ENCODE data around the gene CLDN19.
"Not testable (repeated sequence)": the region's sequence is repeated elsewhere in the genome, so short reads cannot be mapped to it uniquely, and the experiment has no call there.

Gene CLDN19

DNA sequence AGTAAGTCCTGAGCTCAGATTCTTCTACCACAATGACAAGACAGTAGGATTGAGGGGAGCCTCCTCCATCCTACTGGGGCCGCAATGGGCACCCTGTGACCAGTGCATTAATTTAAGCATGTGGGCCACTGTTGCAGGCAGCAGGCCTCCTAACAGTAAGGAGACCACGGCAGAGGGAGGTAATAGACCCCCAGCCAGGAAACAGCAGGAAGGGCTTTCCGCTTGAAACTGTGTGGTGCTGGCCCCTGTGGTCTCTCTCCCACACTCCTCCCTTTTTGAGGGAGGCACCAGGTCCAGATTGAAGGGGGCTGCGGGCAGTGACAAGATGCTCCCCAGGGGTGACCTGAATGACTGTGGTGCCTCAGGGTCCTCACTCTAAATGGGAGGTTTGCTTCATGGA lies 1.7 kb upstream of the CLDN19 start:
- in situ Hi-C loops (cut with MboI; ENCODE audit: low sequenced_read_pairs), result loop anchor here (10.0 kb wide), 1 partner anchor 227 kb away; no protein-coding TSS in a partner anchor

DNA sequence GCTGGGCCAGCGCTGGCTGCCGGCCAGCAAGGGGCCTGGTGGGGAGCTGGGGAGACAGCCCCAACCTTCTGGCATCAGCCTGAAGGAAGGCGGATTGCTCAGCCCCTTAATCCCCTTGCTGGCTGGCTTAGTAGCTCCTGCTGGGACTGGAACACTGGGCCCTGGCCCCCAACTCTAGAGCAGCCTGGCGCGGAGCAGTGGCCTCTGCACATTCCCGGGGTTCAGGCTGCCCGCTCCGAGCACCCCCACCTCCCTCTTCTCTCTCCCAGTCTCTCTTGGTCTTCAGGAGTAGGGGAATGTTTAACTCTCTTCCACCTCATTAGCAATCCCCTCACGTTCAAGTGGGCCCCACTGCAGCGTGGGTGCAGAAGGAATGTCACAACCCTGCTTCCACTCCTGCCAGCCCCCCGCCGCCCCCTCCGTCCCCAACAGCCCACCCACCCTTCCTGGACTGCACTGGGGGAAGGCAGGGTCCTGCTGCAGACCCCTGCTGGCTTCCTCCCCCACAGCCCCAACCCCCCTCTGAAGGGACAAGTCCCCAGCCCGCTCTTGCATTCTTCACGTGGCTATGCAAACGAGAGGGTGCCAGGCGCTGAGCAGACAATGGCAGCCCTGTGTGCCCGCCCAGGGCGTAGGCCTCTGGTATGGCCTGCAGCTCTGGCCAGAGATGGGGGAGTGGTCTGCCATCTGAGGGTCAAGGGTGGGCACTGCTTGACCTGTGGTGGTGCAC lies 980 bp upstream of the CLDN19 start:
- in situ Hi-C loops (cut with MboI; ENCODE audit: low sequenced_read_pairs), result loop anchor here (10.0 kb wide), 1 partner anchor 226 kb away; no protein-coding TSS in a partner anchor

DNA sequence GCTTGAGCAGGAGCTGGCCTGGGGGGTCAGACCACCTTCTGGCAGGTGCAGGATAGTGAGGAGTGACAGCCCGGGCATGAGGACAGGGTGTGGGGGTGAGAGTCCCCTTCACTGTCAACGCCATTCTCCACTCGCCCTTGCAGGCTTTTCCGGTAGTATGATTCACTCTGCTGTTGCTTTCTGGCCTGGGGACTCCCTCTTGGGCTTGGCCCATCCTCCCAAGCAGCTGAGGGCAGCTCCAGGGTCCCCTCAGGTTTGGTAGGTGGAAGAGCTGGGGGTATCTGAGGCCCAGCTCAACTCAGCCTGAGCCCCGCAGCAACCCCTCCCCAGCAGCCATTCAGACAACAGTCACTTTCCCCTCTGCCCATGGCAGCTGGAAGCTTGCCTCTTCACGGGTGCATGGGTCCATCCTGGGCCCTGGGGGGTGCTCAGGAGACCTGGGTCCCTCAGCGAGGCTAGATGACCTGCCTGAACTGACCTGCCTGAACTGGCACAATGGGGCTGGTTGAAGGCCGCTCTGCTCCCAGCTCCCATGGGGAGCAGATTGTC lies 1.3 kb downstream of the CLDN19 start:
- in situ Hi-C loops (cut with MboI; ENCODE audit: low sequenced_read_pairs), result no loop called here

DNA sequence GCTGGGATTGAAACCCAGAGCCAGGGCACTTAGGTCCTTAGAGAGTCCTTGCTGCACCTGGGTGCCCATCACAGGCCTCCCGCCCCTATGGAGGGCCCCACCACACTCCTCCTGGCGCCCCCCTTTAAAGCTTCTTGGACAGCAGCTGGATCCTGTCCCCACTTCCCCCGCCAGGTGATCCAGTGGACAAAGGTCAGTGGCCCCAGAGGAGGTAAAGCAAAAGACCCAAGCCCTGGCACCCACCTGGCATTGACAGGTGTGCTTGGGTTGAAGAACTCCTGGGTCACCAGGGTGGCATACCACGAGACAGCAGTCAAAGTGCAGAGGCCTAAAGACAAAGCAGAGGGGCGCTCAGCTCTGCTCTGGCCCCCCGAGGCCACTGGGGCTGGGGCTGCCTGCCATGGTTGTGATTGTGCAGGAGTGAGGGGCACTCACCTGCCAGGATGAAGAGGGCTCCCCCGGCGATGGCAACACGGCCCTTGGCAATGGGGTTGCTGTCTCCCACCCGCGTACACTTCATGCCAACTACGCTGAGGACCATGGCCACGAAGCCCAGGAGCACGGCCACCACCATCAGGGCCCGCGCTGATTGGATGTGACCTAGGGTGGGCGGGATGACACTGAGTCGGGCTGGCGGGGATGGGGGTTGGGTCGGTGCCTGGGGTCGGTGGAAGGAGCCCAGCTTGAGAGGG lies 1.9 kb downstream of the CLDN19 start:
- in situ Hi-C loops (cut with MboI; ENCODE audit: low sequenced_read_pairs), result no loop called here

DNA sequence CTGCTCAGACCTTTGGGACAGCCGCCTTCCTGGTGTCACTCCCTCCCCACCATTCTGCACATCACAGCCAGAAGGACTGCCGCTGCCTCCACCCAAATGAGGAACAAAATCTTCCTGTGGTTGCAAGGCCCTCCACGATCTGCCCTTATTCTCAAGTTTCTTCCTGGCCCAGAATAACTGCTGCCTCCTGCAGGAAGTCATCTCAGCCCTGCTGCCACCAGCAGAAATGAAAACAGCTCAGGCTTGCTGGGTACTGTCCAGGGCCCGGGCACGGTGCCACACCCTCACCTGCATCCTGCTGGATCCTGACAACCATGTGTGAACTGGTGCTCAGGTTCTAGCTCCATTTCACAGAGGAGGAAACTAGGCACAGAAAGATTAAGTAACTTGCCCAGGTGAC lies 2.8 kb downstream of the CLDN19 start:
- in situ Hi-C loops (cut with MboI; ENCODE audit: low sequenced_read_pairs), result no loop called here

DNA sequence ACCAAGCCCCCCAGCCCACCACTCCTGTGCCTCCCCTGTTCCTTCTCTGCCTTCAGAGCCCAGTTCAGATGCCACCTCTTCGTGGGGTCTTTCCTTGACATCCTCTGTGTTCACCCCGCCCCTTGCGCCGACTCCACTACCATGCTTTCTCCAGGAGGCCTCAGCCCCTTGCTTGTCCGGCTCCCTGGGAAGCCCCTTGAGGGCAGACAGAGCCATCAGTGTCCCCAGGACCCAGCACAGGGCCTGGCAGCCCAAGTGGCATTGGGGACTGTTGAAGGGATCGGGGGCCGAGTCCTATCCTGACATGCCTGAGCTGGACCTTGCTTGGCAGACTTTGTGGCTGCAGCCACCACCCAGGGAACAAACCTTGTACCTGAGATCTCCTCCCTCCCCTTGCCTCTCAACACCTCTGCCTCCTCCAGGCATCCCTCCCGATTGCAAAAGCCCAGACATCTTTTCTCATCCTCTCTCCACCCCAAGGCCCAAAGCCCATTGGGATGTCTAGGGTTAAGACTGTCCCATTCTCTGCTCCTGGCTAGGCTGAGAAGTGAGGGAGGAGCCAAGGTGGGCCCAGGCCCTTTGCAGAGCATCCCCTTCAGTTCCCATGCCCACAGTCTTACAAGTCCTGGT lies 3.4 kb downstream of the CLDN19 start:
- in situ Hi-C loops (cut with MboI; ENCODE audit: low sequenced_read_pairs), result no loop called here

DNA sequence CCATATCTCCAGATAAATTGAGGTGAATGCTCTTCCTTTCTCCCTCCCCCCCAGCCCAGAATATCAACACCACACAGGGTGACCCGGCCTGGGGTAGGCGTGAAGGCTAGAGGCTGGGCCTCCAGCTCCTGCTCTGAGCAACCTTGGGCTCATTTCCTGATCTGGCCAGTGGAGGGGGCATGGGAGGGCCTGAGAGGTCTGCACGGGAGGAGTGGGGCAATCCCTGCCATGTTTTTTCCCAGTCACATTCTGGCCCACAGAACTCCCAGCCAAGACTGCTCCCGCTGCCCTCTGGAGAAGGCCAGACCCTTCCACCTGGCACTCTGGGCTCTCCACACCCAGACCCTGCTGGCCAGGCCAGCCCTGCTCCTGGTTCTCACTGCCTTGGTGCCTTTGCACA lies 3.9 kb downstream of the CLDN19 start:
- in situ Hi-C loops (cut with MboI; ENCODE audit: low sequenced_read_pairs), result no loop called here

DNA sequence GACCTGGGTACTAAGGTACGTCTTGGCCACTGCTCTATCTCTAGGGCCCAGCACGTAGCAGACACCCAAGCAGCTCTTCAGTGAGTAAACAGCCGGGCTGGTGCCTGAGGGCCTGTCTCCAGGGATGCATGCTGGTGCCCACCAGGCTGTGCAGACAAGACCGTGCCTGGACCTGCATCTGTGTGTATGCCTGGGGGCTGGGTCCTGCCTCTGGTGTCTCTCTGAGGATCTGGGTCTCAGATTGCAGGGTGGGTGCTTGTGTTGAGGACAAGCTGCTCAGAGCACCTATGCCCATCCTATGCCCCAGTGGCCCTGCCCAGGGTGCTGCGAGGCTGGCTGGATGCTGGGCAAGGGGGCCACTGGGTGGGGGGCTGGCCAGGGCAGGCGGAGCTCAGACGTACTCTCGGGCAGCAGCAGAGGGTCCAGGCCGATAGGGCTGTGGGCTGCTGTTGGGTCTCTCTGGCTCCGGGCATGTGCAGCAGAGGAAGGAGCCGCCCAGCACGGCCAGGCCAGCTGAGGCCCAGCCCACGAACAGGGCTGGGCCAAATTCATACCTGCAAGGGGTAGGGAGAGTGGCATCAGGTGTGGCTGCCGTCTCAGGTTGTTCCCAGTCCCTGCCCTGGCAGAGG lies 4.4 kb downstream of the CLDN19 start:
- in situ Hi-C loops (cut with MboI; ENCODE audit: low sequenced_read_pairs), result no loop called here

DNA sequence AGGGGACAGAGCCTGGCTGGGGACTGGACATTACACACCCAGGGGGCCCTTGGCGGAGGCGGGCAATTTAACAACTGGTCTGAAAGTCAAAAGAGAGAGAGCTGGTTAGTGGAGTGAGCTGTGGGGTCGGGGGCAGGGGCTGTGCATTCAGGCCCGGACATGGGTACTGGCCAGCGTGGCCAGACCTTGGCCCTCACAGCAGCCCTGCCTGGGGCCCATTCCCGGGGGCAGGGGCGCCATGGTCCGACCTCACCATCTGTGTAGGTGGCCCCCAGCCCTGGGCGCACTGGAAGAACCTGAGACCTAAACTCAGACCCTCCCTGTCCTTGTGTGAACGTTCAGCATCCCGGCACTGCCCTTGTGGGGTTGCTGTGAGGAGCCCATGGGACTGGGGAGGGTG lies 5.0 kb downstream of the CLDN19 start:
- in situ Hi-C loops (cut with MboI; ENCODE audit: low sequenced_read_pairs), result no loop called here

DNA sequence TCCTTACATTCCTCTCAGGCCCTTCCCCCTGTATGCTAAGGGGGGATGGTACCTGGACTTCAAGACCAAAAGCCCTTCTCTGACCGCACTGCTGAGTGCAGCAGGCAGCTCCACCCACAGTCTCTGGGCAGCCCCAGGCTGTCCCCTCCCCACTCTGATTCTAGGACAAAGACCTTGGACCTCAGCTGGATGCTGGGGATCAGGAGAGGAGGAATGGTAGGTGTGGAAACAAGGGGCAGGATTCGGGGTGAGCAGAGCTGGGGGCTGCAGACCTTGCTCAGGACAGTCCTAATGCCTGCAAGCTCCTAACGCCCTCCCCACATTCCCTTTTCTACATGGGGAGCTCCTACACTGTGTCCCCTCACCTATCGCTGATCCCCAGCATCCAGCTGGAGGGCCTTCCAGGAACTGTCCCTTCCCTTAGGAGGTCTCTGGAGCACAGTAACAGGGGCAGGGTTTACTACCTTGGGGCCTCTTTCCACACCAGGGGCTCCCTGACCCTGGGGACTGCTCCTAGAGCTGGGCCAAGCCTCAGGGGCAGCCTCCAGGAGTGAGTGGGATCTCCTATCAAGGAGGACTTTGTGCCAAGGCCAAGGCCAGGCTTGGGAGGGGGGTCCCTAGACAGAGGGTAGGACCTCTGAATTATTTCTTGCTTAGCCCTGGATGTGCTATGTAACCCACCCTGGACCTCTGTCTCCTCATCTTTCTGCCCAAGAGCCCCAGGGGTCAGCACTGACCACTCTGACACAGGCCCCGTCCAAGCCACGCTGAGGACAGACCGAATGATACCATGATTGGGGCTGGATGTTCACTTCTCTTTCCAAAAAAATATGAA lies 5.6 kb downstream of the CLDN19 start:
- in situ Hi-C loops (cut with MboI; ENCODE audit: low sequenced_read_pairs), result no loop called here

DNA sequence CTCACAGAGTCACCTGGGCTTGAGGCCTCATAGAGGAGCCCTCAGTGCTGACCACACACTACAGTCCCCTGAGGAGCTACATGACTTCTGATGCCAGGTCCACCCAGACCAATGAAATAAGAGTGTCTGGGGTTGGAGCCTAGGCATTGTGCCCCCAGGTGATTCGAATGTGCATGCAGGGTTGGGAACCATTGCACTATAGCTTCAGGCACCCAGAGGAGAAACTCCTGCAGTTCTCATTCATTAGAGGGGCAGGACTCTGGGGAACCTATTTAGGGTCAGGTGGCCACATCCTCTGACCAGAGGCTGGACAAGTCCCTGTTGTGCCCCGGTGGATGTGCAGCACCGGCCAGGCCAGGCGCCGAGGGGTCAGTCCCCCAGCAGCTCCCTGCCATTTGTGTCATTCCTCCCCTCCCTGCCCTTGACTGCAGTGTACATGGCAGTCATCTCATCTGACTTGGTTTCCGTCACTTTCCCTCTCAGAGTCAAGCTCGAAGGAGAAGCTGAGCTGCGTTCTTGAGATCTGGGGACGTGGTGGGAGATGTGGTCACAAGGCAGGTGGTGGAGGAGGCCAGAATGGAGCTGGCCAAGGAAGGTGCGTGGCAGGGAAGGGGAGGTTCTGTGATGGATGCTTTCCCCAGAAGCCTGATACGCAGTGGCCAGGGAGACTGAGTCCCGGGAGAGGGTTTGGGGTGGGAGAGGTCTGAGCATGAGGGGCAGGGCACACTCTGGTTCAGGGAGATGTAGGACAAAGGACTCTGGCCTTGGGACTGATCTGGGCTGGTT lies 6.4 kb downstream of the CLDN19 start:
- in situ Hi-C loops (cut with MboI; ENCODE audit: low sequenced_read_pairs), result no loop called here

DNA sequence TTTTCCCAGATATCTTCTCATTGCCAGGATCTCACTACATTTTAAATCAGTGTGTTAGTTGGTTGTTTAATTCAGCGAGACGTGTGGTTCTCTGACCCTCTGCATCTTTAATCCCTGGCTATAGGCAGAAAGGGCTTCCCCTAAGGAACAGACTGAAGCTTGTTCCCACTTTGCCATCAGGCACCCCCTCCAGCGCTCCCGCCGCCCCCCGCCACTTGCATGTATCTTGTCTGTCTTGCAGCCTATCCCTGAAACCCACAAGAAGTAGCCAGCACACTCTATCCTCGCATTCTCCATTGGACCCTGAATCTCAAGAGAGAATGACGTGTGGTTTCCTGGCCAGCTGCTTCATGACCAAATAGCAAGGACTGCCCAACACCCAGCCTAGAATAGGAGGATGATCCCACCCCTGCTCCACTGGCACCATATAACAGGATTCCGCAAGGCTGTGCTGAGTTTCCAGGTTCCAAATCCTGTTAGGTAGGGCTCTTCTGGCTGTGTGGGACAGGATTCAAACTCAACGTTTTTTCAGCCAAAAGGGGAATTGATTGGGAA lies 7.8 kb downstream of the CLDN19 start:
- in situ Hi-C loops (cut with MboI; ENCODE audit: low sequenced_read_pairs), result no loop called here

DNA sequence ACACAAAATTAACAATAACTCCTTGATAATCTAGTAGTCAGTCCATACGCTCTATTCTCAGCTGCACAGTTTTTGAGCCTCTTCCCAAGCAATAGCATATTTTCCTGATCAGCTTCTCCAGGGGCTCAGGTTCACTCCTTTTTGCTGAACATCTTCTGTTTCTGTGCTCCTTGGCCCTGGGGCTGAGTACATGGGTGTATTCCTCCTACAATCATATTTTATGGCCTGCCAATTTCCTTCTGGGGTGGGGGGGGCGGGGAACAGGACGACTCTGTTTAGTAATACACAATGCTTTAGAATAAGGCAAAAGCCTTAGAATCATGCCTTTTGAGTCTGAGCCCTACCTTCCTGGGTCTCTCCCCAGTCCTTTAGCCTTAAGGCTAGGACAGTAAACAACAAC lies 8.5 kb downstream of the CLDN19 start:
- in situ Hi-C loops (cut with MboI; ENCODE audit: low sequenced_read_pairs), result no loop called here

DNA sequence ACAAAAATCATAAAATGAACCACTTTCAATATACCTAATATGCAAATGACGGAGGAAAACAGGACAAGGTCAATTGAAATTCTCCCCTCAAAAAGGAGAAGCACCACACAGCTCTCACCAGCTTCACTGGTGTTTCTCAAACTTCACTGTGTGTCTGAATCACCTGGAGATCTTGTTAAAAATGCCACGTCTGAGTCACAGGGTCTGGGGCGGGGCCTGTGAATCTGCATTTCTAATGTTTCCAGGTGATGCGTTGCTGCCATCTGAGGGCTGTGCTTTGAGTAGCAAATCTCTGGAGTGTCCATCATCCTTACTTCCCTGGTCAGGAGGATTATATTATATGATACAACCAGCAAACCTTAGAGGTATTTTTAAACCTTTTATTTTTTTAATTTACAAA lies 9.0 kb downstream of the CLDN19 start:
- in situ Hi-C loops (cut with MboI; ENCODE audit: low sequenced_read_pairs), result no loop called here

DNA sequence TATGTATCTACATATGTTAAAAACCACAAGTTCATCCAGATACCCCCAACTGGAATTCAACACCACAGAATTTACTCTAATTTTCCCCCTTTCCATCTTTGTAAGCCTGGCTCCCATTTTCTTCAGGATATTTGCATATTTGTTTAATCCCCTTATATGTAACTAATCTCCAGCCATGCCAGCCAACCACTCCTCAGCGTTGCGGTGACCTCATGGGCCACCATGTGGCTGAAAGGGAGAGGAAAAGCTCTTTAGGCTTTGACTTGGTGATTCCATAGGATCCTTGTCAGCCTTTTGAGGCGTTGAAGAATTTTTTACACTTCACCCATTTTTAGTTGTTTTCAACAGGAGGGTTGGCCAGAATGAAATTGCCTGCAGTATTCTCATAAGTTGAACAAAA lies 10.0 kb downstream of the CLDN19 start:
- in situ Hi-C loops (cut with MboI; ENCODE audit: low sequenced_read_pairs), result no loop called here

DNA sequence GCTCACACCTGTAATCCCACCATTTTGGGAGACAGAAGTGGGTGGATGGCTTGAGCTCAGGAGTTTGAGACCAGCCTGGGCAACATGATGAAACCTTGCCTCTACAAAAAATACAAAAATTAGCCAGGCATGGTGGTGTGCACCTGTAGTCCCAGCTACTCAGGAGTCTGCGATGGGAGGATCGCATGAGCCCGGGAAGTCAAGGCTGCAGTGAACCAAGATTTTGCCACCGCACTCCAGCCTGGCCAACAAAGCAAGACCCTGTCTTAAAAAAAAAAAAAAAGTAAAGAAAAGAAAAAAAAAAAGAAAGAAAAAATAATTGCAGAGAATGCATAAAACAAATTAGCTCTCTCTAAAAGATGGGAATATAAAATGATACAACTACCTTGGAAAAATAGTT lies 14.2 kb downstream of the CLDN19 start:
- in situ Hi-C loops (cut with MboI; ENCODE audit: low sequenced_read_pairs), result not testable (repeated sequence)

DNA sequence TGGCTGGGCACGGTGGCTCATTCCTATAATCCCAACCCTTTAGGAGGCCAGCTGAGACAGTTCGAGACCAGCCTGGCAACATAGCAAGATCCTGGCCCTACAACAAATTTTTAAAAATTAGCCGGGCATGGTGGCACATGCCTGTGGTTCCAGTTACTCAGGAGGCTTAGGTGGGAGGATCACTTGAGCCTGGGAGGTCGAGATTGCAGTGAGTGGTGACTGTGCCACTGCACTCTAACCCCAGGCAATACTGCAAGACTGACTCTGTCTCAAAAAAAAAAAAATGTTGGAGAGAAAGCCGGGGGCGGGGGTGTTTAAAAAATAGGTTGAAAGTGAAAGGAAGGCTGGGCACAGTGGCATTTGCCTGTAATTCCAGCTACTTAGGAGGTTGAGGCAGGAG lies 16.5 kb downstream of the CLDN19 start:
- in situ Hi-C loops (cut with MboI; ENCODE audit: low sequenced_read_pairs), result no loop called here

DNA sequence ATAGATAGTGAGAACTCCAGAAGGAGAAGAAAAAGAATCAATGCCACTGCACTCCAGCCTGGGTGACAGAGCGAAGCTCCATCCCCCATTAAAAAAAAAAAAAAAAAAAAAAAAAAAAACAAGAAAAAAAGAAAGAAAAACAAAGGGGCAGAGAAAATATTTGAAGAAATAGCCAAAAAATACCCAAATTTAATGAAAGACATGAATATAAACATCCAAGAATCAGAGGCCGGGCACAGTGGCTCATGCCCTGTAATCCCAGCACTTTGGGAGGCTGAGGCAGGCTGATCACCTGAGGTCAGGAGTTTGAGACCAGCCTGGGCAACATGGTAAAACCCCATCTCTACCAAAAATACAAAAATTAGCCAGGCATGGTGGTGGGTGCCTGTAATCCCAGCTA lies 17.6 kb downstream of the CLDN19 start:
- in situ Hi-C loops (cut with MboI; ENCODE audit: low sequenced_read_pairs), result not testable (repeated sequence)

DNA sequence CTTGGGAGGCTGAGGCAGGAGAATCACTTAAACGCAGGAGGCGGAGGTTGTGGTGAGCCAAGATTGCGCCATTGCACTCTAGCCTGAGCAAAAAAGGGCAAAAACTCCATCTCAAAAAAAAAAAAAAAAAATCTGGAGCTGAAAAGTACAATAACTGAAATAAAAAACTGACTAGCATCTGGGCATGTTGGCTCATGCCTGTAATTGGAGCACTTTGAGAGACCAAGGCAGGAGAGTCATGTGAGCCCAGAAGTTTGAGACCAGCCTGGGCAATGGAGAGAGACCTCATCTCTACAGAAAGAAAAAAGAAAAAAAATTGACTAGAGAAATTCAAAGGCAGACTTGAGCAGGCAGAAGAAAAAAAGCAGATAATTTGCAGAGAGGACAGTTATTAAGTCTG lies 18.1 kb downstream of the CLDN19 start:
- in situ Hi-C loops (cut with MboI; ENCODE audit: low sequenced_read_pairs), result no loop called here
